ENCODE results near the gene EPHA10.

DNA sequence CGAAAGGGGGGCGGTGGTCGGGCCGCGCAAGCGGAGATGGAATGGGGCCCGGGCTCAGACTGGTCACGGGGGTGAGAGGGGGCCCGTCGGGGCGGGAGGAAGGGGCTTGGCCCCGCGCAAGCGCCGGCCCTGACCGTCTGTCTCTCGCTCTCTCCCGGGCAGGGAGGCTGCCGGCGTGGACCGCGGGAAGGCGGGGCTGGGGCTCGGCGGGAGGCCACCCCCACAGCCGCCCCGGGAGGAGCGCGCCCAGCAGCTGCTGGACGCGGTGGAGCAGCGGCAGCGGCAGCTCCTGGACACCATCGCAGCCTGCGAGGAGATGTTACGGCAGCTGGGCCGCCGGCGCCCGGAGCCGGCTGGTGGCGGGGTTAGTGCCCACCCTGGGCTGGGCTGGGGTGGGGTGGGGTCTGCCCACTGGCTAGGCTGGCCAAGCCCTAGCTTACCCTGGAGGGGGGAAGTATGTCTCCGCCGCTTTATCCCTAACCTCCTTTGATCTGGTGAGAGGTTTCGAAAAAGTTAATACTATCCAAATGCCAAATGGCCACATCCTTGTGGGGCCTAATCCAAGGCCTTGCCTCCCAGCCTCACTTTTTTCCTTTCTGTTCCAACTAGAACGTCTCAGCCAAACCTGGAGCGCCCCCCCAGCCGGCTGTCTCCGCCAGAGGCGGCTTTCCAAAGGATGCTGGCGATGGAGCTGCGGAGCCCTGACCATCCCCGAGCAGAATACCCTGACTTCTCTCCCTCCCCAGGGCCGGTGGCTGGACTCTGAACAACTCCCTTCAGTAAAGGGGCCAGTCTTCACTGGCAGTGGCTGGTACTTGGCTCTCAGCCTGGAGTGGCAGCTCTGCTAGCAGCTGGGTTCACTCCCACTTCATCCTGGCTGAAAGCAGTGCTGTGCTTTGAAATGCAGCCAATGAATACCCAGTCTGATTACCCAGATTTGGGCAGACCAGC, 43.7 kb upstream of the EPHA10 start:
- TF ChIP-seq, protein P1, sequence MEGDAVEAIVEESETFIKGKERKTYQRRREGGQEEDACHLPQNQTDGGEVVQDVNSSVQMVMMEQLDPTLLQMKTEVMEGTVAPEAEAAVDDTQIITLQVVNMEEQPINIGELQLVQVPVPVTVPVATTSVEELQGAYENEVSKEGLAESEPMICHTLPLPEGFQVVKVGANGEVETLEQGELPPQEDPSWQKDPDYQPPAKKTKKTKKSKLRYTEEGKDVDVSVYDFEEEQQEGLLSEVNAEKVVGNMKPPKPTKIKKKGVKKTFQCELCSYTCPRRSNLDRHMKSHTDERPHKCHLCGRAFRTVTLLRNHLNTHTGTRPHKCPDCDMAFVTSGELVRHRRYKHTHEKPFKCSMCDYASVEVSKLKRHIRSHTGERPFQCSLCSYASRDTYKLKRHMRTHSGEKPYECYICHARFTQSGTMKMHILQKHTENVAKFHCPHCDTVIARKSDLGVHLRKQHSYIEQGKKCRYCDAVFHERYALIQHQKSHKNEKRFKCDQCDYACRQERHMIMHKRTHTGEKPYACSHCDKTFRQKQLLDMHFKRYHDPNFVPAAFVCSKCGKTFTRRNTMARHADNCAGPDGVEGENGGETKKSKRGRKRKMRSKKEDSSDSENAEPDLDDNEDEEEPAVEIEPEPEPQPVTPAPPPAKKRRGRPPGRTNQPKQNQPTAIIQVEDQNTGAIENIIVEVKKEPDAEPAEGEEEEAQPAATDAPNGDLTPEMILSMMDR (IDR thresholded peaks at IDR 0.05; ENCODE audit: poor library complexity, severe bottlenecking), result no peak
- no peak for TF ChIP-seq EP300 (conservative IDR thresholded peaks at IDR 0.05; ENCODE audit: poor library complexity, severe bottlenecking)
- TF ChIP-seq POLR2AphosphoS5 (IDR thresholded peaks at IDR 0.05), result no peak
- TF ChIP-seq RAD21 (conservative IDR thresholded peaks at IDR 0.05), result no peak
- no peak for TF ChIP-seq EZH2 (IDR thresholded peaks at IDR 0.05; ENCODE audit: borderline replicate concordance, insufficient read depth, low read length, poor library complexity, severe bottlenecking)
- TF ChIP-seq MXI1 (conservative IDR thresholded peaks at IDR 0.05; ENCODE audit: poor library complexity, severe bottlenecking), result no peak
- TF ChIP-seq REST (IDR thresholded peaks at IDR 0.05; ENCODE audit: borderline replicate concordance), result no peak
- no peak for TF ChIP-seq TAF1 (IDR thresholded peaks at IDR 0.05; ENCODE audit: low read depth)
- TF ChIP-seq SMC3 (conservative IDR thresholded peaks at IDR 0.05; ENCODE audit: poor library complexity), result no peak
